ENCODE measurements around the gene HNRNPM.

HNRNPM gene

DNA sequence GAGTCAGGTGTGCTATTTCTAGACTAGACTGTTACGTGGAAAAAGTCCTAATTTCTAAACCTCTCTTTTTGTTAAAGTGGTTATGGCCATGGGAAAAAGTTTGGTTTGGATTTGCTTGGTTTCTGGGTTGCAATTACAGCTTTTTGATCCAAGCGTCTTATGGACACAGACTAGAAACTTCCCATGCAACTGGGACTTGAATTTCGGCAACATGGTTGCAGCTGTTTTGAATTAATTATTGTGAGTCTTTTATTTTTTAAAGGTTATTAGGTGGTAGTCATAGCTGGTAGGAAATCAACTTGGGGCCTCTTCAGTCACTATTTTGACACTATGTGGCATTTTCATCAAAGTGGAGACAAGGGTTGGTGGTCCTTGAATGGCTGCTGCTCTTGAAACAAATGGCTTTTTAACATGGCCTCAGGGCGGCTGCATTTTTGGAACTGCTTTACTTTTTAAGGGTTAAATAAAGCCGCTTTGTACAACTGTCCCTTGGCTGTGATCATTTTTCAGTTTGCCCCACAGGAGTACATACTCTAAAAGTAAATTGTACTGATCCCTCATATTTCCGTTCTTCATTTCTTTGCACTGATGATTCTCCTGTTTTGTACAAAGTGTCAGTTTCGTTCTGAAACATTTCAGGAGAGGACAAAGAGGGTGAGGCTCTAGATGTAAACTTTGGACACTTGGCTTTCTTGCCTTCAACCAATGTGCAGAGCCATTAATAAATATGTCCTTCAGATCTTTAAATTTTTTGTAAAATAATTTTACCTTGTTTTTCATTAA is 15.9 kb downstream of the HNRNPM start:
- H3K4me3 ChIP-seq (ENCODE audit: low read depth, low read length) = peak overlapping the region; percentile 20; the same call in 1 of the 2 replicates
- DNase-seq (ENCODE audit: low read depth) = no peak

DNA sequence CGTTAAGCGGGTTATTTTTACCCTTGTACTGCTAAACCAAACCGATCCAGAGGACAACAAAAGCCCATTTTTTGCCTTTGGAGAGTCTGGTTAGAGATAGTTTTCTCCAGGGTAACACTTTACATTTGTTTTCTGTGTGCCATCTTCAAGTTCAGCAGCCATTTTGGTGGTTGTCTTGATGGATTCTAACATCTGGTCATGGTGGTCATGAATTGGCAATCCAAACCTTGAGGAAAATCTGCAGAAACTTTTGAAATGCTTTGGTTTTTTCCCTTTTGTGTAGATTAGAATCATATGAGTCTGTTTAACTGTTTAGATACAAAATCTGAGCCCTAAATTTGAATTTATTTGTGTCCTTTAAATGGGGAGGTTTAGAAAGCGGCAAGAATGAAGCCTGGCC is 16.6 kb downstream of the HNRNPM start:
- TF ChIP-seq, protein P1, sequence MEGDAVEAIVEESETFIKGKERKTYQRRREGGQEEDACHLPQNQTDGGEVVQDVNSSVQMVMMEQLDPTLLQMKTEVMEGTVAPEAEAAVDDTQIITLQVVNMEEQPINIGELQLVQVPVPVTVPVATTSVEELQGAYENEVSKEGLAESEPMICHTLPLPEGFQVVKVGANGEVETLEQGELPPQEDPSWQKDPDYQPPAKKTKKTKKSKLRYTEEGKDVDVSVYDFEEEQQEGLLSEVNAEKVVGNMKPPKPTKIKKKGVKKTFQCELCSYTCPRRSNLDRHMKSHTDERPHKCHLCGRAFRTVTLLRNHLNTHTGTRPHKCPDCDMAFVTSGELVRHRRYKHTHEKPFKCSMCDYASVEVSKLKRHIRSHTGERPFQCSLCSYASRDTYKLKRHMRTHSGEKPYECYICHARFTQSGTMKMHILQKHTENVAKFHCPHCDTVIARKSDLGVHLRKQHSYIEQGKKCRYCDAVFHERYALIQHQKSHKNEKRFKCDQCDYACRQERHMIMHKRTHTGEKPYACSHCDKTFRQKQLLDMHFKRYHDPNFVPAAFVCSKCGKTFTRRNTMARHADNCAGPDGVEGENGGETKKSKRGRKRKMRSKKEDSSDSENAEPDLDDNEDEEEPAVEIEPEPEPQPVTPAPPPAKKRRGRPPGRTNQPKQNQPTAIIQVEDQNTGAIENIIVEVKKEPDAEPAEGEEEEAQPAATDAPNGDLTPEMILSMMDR (IDR thresholded peaks at IDR 0.05; ENCODE audit: control insufficient read depth, extremely low read depth, insufficient read depth) = no peak
- no peak overlapping the region for H3K4me3 ChIP-seq (ENCODE audit: low read depth, low read length)
- no peak for DNase-seq (ENCODE audit: low read depth)

More for the DNA sequence above, 15.9 kb downstream of the HNRNPM start:
- TF ChIP-seq, protein P1 (IDR thresholded peaks at IDR 0.05; ENCODE audit: control insufficient read depth, extremely low read depth, insufficient read depth) = no peak

DNA sequence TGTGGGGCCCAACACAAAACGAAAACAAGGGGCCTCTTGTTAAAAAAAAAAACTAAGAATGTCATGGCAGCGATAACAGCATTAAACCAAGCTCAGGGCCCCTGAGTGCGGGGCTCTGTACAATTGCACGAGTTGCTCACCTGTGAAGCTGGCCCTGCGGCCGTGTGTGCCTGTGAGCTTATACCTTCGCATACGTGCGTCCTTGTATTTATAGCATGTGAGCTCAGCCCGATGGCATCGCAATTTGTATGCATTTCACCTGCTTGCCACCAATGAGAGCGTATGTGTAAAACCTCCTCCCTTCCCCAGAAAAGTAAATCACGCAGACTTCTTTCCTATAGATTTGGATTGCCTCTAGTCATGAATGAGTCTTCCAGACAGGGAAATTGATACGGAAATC is 17.1 kb downstream of the HNRNPM start:
- no peak for DNase-seq (ENCODE audit: low read depth)
- no peak overlapping the region for H3K4me3 ChIP-seq (ENCODE audit: low read depth, low read length)
- TF ChIP-seq, protein P1 (IDR thresholded peaks at IDR 0.05; ENCODE audit: control insufficient read depth, extremely low read depth, insufficient read depth) = no peak

DNA sequence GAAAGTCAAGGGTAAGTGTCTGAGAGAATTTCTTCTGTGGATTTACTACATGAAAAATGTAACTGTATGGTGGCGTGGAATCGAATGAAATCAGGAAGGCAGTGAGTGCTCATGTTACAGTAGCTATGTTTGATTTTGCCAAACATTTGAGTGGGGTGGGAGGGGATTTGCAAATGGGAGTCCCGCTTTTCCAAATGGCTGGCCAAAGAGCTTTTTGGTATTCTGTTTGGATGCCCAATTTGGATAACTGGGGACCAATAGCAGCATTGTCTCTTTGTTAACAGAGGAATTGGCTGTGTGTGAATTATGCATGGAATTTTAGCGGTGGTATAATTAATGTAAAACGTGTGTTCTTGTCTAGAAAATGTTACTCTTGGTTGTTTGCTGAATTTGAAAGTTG is 17.8 kb downstream of the HNRNPM start:
- DNase-seq (ENCODE audit: low read depth) = no peak
- no peak overlapping the region for H3K4me3 ChIP-seq (ENCODE audit: low read depth, low read length)
- TF ChIP-seq, protein P1 (IDR thresholded peaks at IDR 0.05; ENCODE audit: control insufficient read depth, extremely low read depth, insufficient read depth) = no peak

DNA sequence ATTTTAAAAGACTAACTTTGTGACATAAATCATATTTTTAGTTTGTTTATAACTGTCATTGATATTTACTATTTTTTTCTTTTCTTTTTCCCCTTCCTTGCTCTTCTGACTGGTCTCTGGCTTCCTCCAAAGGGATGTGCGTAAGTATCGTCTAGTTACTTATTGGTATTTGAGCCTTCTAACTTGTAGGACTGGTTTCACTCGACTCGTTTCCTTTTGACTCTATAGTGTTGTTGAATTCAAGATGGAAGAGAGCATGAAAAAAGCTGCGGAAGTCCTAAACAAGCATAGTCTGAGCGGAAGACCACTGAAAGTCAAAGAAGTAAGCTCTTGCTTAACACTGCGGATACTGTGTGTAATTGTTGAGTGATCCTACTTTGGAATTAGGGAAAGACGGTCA is 18.6 kb downstream of the HNRNPM start:
- DNase-seq (ENCODE audit: low read depth) = no peak
- TF ChIP-seq, protein P1 (IDR thresholded peaks at IDR 0.05; ENCODE audit: control insufficient read depth, extremely low read depth, insufficient read depth) = no peak
- no peak overlapping the region for H3K4me3 ChIP-seq (ENCODE audit: low read depth, low read length)

DNA sequence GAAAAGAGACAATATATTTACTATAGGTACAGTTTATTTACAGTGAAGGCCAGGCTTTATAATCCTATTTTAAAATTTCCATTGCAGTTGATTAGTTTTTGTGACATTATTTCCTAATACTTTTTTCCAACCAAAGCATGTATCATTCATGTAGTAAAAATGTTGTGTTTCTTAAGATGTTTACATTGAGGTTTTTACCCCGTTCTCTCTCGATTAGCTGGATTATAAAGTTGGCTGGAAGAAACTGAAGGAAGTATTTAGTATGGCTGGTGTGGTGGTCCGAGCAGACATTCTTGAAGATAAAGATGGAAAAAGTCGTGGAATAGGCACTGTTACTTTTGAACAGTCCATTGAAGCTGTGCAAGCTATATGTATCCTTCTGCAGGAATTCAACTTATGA is 21.2 kb downstream of the HNRNPM start:
- no peak overlapping the region for H3K4me3 ChIP-seq (ENCODE audit: low read depth, low read length)
- TF ChIP-seq, protein P1 (IDR thresholded peaks at IDR 0.05; ENCODE audit: control insufficient read depth, extremely low read depth, insufficient read depth) = no peak
- no peak for DNase-seq (ENCODE audit: low read depth)

DNA sequence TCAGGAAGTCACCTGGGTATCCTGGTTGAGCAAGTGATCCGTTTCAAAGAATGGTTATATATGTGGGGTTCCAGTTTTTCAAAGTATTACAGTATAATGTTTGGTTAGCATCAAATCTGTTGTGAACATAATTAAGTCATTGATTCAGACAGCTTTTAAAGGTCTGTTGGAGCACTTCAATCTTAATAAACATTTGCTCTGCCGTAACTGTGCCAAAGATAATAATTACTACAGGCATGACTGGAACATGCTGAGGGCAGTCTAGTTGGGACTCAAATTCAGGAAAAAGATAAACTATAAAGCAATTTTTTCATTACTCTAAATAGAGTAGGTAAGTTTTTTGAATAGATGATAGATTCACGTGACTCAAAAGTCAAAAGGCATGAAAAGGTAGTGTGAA is 23.3 kb downstream of the HNRNPM start:
- no peak overlapping the region for H3K4me3 ChIP-seq (ENCODE audit: low read depth, low read length)
- DNase-seq (ENCODE audit: low read depth) = peak; percentile 62
- TF ChIP-seq, protein P1 (IDR thresholded peaks at IDR 0.05; ENCODE audit: control insufficient read depth, extremely low read depth, insufficient read depth) = no peak
